Measurements from ENCODE around the gene KCNMA1. TPM values are rescaled to one million over a fixed set of nuclear protein-coding genes. Genes with fewer than 3 reads are reported as not detected.

KCNMA1 gene
- total RNA-seq, 4 donors from 2014 or later, result 4.6 to 10.5 (median 7.8) TPM

DNA sequence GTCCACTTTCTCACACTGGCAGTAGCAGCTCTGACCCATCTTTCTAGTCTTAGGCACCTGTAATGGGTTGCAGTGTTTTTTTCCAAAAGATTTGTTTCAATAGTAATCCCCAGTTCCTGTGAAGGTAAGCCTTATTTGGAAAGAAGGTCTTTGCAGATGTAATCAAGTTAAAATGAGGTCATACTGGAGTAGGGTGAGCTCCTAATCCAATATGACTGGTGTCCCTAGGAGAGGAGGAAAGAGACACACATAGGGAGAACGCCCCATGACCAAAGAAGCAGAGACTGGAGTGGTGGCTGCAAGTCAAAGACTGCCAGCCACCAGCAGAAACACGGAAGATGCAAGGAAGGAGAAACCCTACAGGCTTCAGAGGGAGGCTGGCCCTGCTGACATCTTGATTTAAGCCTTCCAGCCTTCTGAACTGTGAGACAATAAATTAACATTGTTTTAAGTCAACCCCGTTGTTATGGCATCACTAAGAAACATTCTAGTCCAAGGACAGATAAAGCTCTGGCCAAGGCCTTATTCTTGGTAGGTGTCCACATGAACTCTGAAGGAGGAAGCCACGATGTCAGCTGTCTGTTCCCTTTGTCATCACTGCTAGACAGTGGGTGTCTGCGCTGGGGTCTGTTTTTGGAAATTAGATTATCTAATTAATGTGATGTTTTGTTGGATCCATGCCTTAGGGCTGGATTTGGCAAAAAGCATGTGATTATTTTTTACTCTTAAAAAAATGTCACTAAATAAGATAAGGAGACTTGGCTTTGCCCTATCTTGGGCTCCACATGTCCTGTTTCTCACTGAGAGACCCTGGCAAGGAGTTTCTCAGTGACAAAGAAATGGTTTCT, 214.9 kb downstream of the KCNMA1 start:
- 70% methylated on average over 5 of the region's 5 CpGs for WGBS
- no peaks in the 10 kb centered on the region for H3K27me3 ChIP-seq
- no peak overlapping the region for H3K4me3 ChIP-seq
- no peaks in the 10 kb centered on the region for H3K36me3 ChIP-seq
- no peaks in the 10 kb centered on the region for H3K4me1 ChIP-seq
- no peaks in the 10 kb centered on the region for H3K9me3 ChIP-seq
- no peak for TF ChIP-seq POLR2AphosphoS5 (IDR thresholded peaks at IDR 0.05)
- TF ChIP-seq CTCF (IDR thresholded peaks at IDR 0.05), result no peak
- no peak for TF ChIP-seq EP300 (IDR thresholded peaks at IDR 0.05)
- no peak for TF ChIP-seq POLR2A (IDR thresholded peaks at IDR 0.05)
- no peak overlapping the region for H3K27ac ChIP-seq
- no peak for DNase-seq (ENCODE audit: low spot score in 2 of 2)

- 91% methylated on average over 4 of the region's 4 CpGs for WGBS
- TF ChIP-seq POLR2AphosphoS5 (IDR thresholded peaks at IDR 0.05) (no peak), EP300 (IDR thresholded peaks at IDR 0.05) (no peak), POLR2A (IDR thresholded peaks at IDR 0.05) (no peak), CTCF (IDR thresholded peaks at IDR 0.05) (no peak)
- no peak for DNase-seq (ENCODE audit: low spot score in 2 of 2)
- no peak overlapping the region for H3K27ac ChIP-seq
- H3K27me3 ChIP-seq, result no peaks in the 10 kb centered on the region
- peaks cover 6% of the 10 kb centered on the region for H3K4me1 ChIP-seq
- H3K9me3 ChIP-seq, result no peaks in the 10 kb centered on the region
- no peaks in the 10 kb centered on the region for H3K36me3 ChIP-seq
- no peak overlapping the region for H3K4me3 ChIP-seq
These were observed 216.0 kb downstream of the KCNMA1 start for GRCh38 chr10:77421591-77421990.

DNA sequence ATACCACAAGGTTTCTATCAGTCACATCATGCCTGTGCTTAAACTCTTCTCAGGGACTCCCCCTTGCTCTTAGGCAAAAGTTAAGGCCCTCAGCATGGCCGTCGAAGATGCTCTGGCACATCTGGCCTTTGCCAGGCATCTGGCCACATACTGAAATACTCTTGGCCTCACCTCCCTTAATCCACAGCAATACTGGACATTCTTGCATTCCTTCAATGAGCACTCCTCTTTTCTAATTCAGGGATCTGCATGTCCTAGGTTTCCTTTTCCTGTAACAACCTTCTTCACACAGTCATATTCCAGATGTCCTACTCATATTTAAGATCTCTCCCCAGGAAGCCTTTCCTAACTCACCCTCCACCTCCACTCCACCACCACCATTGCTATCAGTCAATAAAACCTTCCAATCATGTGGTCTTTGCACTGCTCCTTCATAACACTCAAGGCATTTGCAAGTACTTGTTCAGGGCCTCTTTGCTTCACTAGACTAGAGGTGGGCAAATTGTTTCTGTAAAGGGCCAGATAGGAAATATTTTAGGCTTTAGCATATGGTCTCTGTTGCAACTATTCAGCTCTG, 216.6 kb downstream of the KCNMA1 start:
- peaks cover 6% of the 10 kb centered on the region for H3K4me1 ChIP-seq
- TF ChIP-seq POLR2A (IDR thresholded peaks at IDR 0.05) (no peak), POLR2AphosphoS5 (IDR thresholded peaks at IDR 0.05) (no peak), EP300 (IDR thresholded peaks at IDR 0.05) (no peak), CTCF (IDR thresholded peaks at IDR 0.05) (no peak)
- H3K4me3 ChIP-seq, result no peak overlapping the region
- no peaks in the 10 kb centered on the region for H3K9me3 ChIP-seq
- H3K36me3 ChIP-seq, result no peaks in the 10 kb centered on the region
- H3K27me3 ChIP-seq, result no peaks in the 10 kb centered on the region
- H3K27ac ChIP-seq, result no peak overlapping the region
- 76% methylated on average over 2 of the region's 2 CpGs for WGBS
- DNase-seq (ENCODE audit: low spot score in 2 of 2), result no peak

- TF ChIP-seq EP300 (IDR thresholded peaks at IDR 0.05) (no peak), POLR2A (IDR thresholded peaks at IDR 0.05) (no peak), CTCF (IDR thresholded peaks at IDR 0.05) (no peak), POLR2AphosphoS5 (IDR thresholded peaks at IDR 0.05) (no peak)
- H3K36me3 ChIP-seq, result no peaks in the 10 kb centered on the region
- H3K9me3 ChIP-seq, result no peaks in the 10 kb centered on the region
- 100% methylated on average over 2 of the region's 2 CpGs for WGBS
- H3K27ac ChIP-seq, result no peak overlapping the region
- no peak overlapping the region for H3K4me3 ChIP-seq
- peaks cover 6% of the 10 kb centered on the region for H3K4me1 ChIP-seq
- H3K27me3 ChIP-seq, result no peaks in the 10 kb centered on the region
- no peak for DNase-seq (ENCODE audit: low spot score in 2 of 2)
These were observed 217.6 kb downstream of the KCNMA1 start for GRCh38 chr10:77419979-77420378.

DNA sequence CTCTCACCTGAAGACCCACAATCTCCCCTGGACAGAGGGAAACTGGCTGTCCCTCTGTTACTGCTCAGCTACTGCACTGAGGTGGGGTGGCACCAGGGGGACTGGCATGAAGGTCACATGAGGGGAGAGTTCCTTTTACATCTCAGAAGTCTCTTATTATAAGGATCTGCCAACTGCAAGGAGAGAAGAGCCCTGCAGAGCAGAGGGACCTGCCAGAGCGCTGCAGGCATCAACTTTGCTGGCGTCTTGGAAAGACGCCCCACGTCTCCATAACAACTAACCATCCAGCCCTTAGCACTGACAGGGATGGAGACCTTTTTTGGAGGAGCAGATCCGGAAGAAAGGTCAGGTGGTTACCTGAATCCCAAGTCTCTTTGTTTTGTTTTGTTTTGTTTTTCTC, 218.6 kb downstream of the KCNMA1 start:
- Histone ChIP-seq H3K4me1 (peaks cover 6% of the 10 kb centered on the region), H3K27me3 (no peaks in the 10 kb centered on the region), H3K4me3 (no peak overlapping the region), H3K27ac (no peak overlapping the region), H3K9me3 (no peaks in the 10 kb centered on the region), H3K36me3 (no peaks in the 10 kb centered on the region)
- TF ChIP-seq POLR2A (IDR thresholded peaks at IDR 0.05), result no peak
- TF ChIP-seq POLR2AphosphoS5 (IDR thresholded peaks at IDR 0.05), result no peak
- TF ChIP-seq CTCF (IDR thresholded peaks at IDR 0.05), result no peak
- TF ChIP-seq EP300 (IDR thresholded peaks at IDR 0.05), result no peak
- WGBS, result 76% methylated on average over 5 of the region's 5 CpGs
- no peak for DNase-seq (ENCODE audit: low spot score in 2 of 2)
